Endothelial cell of umbilical vein (primary cell): ENCODE measurements around the gene IQSEC2. TPM values are rescaled to one million over a fixed set of nuclear protein-coding genes. Genes with fewer than 3 reads are reported as not detected.

Experiments
- BruUV-seq: library from RNA; stranded (reverse); fragments of 400-500 nt; replicated peaks from 2 replicates; lab custom pipeline; 2021; lab: Mats Ljungman, UMichigan
- CTCF ChIA-PET: fragments of 300-600, 350-600 bp; sonication (Branson Sonifier 250); formaldehyde crosslinking; loops from one replicate; lab custom pipeline; 2021; ENCODE audit warnings: antibody characterized with exemption, inconsistent platforms; lab: Charles Lee
- POLR2A ChIA-PET: fragments of 300-600, 350-600 bp; sonication (Branson Sonifier 250); formaldehyde crosslinking; loops from one replicate; lab custom pipeline; 2021; ENCODE audit warnings: antibody characterized with exemption, inconsistent platforms; lab: Charles Lee
- DNase-seq: peaks from one replicate; pipeline ENCODE4 v3.0.0-alpha.2; 2011; ENCODE audit warnings: low read depth, low spot score
- FAIRE-seq: peaks from 2 replicates; lab custom pipeline; 2011; peaks lifted over from hg19 to GRCh38; lab: Jason Lieb, UNC
- H2AFZ ChIP-seq: 2 replicates; pipeline ENCODE4 v1.6.0; 2012; ENCODE audit warnings: low read depth, low read length, control low read depth, inconsistent platforms
- H3K27ac ChIP-seq: 2 replicates; pipeline ENCODE4 v1.5.1; 2011; ENCODE audit warnings: low read depth, mild to moderate bottlenecking, control low read depth, low read length, moderate library complexity; ENCODE audit not compliant: insufficient read depth
- H3K27me3 ChIP-seq, 2 experiments: 2 replicates each; pipeline versions ENCODE4 v1.6.0 to v1.6.1; 2011; ENCODE audit warnings: low read length in 2 of 2, mixed read lengths in 1 of 2; ENCODE audit not compliant: control insufficient read depth in 2 of 2, insufficient read depth in 2 of 2
- H3K36me3 ChIP-seq, 2 experiments: 2 replicates in 1 of 2; 3 replicates in 1 of 2; pipeline ENCODE4 v1.5.1; 2011; ENCODE audit warnings: low read length in 2 of 2, mild to moderate bottlenecking in 1 of 2, moderate library complexity in 1 of 2; ENCODE audit not compliant: control insufficient read depth in 2 of 2, insufficient read depth in 2 of 2; ENCODE audit errors: extremely low read depth in 1 of 2
- H3K4me1 ChIP-seq: 3 replicates; pipeline ENCODE4 v1.5.1; 2011; ENCODE audit warnings: mild to moderate bottlenecking, low read length; ENCODE audit not compliant: control insufficient read depth, insufficient read depth; ENCODE audit errors: extremely low read depth
- H3K4me2 ChIP-seq: 2 replicates; pipeline ENCODE4 v1.6.1; 2011; ENCODE audit warnings: low read length, control low read depth, mixed read lengths; ENCODE audit not compliant: insufficient read depth
- H3K4me3 ChIP-seq, 3 experiments: fragments of 200-600 bp in 1 of 3; sonication (generic), shearing (Covaris generic) in 1 of 3; replicated peaks in 1 of 3; 2 replicates each; pipeline ENCODE4 v1.5.1; 2011 to 2016; ENCODE audit warnings: control low read depth in 3 of 3, low read length in 3 of 3, mild to moderate bottlenecking in 2 of 3, inconsistent platforms in 1 of 3, low read depth in 1 of 3, moderate library complexity in 1 of 3; ENCODE audit not compliant: insufficient read depth in 1 of 3
- H3K79me2 ChIP-seq: 2 replicates; pipeline ENCODE4 v1.6.0; 2012; ENCODE audit warnings: low read length, inconsistent platforms; ENCODE audit not compliant: control insufficient read depth, insufficient read depth
- H3K9ac ChIP-seq: replicated peaks from 2 replicates; pipeline ENCODE3; 2011; ENCODE audit warnings: low read length, control low read depth; ENCODE audit not compliant: insufficient read depth; ENCODE audit errors: extremely low read depth
- H3K9me1 ChIP-seq: replicated peaks from 3 replicates; pipeline ENCODE4 v1.6.0; 2011; ENCODE audit warnings: mild to moderate bottlenecking, low read length; ENCODE audit not compliant: control insufficient read depth, insufficient read depth; ENCODE audit errors: extremely low read depth
- H3K9me3 ChIP-seq: replicated peaks from 2 replicates; pipeline ENCODE4 v1.5.1; 2012; ENCODE audit warnings: low read length, inconsistent platforms; ENCODE audit not compliant: control insufficient read depth, insufficient read depth
- H4K20me1 ChIP-seq: replicated peaks from 2 replicates; pipeline ENCODE3; 2011; ENCODE audit warnings: mild to moderate bottlenecking, low read length; ENCODE audit not compliant: control insufficient read depth, insufficient read depth; ENCODE audit errors: extremely low read depth
- CTCF ChIP-seq, 2 donors: IDR thresholded peaks; 1 replicate in 1 of 2; 2 replicates in 1 of 2; pipeline ENCODE4 v1.5.1; 2011; ENCODE audit warnings: low read length in 2 of 2, mild to moderate bottlenecking in 2 of 2, moderate library complexity in 2 of 2, control low read depth in 1 of 2, inconsistent platforms in 1 of 2, low read depth in 1 of 2; ENCODE audit not compliant: insufficient read depth in 1 of 2; ENCODE audit errors: extremely low read depth in 1 of 2
- EZH2 ChIP-seq: IDR thresholded peaks from 2 replicates; pipeline ENCODE4 v1.6.1; 2012; ENCODE audit warnings: borderline replicate concordance, low read depth, mild to moderate bottlenecking, moderate library complexity, low read length, inconsistent platforms; ENCODE audit not compliant: severe bottlenecking
- FOS ChIP-seq: IDR thresholded peaks from 2 replicates; pipeline ENCODE4 v1.6.1; 2011; ENCODE audit warnings: mild to moderate bottlenecking, low read length, moderate library complexity, borderline replicate concordance; ENCODE audit not compliant: insufficient read depth
- GATA2 ChIP-seq: IDR thresholded peaks from 2 replicates; pipeline ENCODE4 v1.7.0; 2011; ENCODE audit warnings: low read depth, mild to moderate bottlenecking, moderate library complexity, mixed read lengths, low read length; ENCODE audit not compliant: insufficient read length, insufficient read depth
- JUN ChIP-seq: IDR thresholded peaks from 2 replicates; pipeline ENCODE4 v1.6.1; 2011; ENCODE audit warnings: borderline replicate concordance, low read depth; ENCODE audit not compliant: insufficient read length, insufficient read depth
- MAX ChIP-seq: IDR thresholded peaks from 2 replicates; pipeline ENCODE4 v1.6.1; 2011; ENCODE audit not compliant: insufficient read depth, insufficient read length
- MYC ChIP-seq: IDR thresholded peaks from one replicate; pipeline ENCODE4 v1.6.1; 2011; ENCODE audit warnings: mild to moderate bottlenecking, low read depth, low read length
- POLR2A ChIP-seq: IDR thresholded peaks from 2 replicates; pipeline ENCODE4 v1.6.1; 2012; ENCODE audit warnings: low read depth, mild to moderate bottlenecking, control low read depth, low read length
- POLR2AphosphoS5 ChIP-seq: IDR thresholded peaks from 2 replicates; pipeline ENCODE4 v1.6.1; 2012; ENCODE audit warnings: low read depth, mild to moderate bottlenecking, control low read depth, low read length, moderate library complexity; ENCODE audit not compliant: insufficient read depth
- dilution Hi-C: fragments of 300-500 bp; cut with MboI; formaldehyde crosslinking; loops from one replicate; pipeline ENCODE4 v1.15.0; 2019; ENCODE audit warnings: low sequenced_read_pairs; ENCODE audit not compliant: extremely low pct_ligation_motif_present
- intact Hi-C: fragments of 100-400 bp; cut with micrococcal nuclease; formaldehyde crosslinking; loops from one replicate; pipeline ENCODE4 v1.10.0; 2022
- polyA plus RNA-seq, 4 experiments: library from polyadenylated mRNA; depleted of rRNA in 3 of 4; stranded (reverse) in 3 of 4; unstranded in 1 of 4; fragments of >200 nt; gene quantifications; 2 replicates each; pipeline versions ENCODE4 v1.2.1 to v1.2.3, GENCODE V29; 2011 to 2012; ENCODE audit warnings: missing spikeins in 1 of 4
- total RNA-seq: library from RNA; stranded (reverse); gene quantifications from 2 replicates; pipeline ENCODE4 v1.2.3, GENCODE V29; 2021

Gene IQSEC2
- total and polyA plus RNA-seq, 2 donors (not counting 3 experiments of a cell fraction or from before 2014, with no cell fraction given): 5.4 to 9.9 TPM

- H3K79me2 ChIP-seq: no peaks in the 10 kb centered on the region
- H2AFZ ChIP-seq: no peak overlapping the region
- H3K9me3 ChIP-seq: no peaks in the 10 kb centered on the region
- DNase-seq: no peak
- TF ChIP-seq POLR2A (no peak), CTCF (IDR thresholded peaks at IDR 0.05; ENCODE audit: extremely low read depth in 1 of 2, insufficient read depth in 1 of 2, low read depth in 1 of 2, low read length in 2 of 2) (no peak), EZH2 (no peak), MAX (no peak), JUN (no peak), MYC (no peak), POLR2AphosphoS5 (no peak), GATA2 (no peak), FOS (no peak)
- H3K36me3 ChIP-seq: no peaks in the 10 kb centered on the region
- H3K4me1 ChIP-seq: no peaks in the 10 kb centered on the region
- FAIRE-seq: no peak
- H3K9ac ChIP-seq: no peak overlapping the region
- H3K4me2 ChIP-seq: no peak overlapping the region
- intact Hi-C loops (no loop called here), dilution Hi-C loops (no loop called here)
- no peaks in the 10 kb centered on the region for H4K20me1 ChIP-seq
- no peaks in the 10 kb centered on the region for H3K27me3 ChIP-seq
- TSS peak; percentile 17 for BruUV-seq
- no peak overlapping the region for H3K27ac ChIP-seq
- ChIA-PET CTCF (no interaction called here), POLR2A (no interaction called here)
- no peaks in the 10 kb centered on the region for H3K9me1 ChIP-seq
- H3K4me3 ChIP-seq: no peak overlapping the region
These were observed 47.8 kb downstream of the IQSEC2 start for GRCh38 chrX:53233536-53233935.
